Germinal center (tissue), 1 donor: ENCODE data around the gene KRTAP4-16.
"Not testable (repeated sequence)": the region's sequence is repeated elsewhere in the genome, so short reads cannot be mapped to it uniquely, and the experiment has no call there.

Experiments
- DNase-seq: peaks from one replicate; pipeline ENCODE4 v3.0.0; 2012; ENCODE audit warnings: mixed read lengths, low spot score

Gene KRTAP4-16

DNA sequence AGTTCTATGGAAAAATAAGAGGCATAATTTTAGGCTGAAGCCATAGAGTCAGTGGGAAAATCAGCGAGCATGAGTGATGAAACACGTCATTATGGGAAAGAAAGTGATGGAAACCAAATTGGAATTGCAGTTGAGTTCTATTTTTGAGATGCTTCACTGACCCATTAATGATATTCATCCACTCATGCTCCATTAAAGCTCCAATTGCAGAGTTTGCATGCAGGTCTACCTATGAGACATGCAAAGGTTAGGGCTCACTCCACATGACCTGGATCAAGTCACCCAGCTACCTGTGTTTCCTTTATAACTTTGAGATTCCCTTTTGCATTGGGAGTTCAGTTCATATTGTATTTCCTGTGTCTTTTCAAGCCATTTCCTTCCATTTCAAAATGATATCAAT, 28.3 kb downstream of the KRTAP4-16 start:
- no peak for DNase-seq

GRCh38 chr17:41071606-41072360, 30.2 kb downstream of the KRTAP4-16 start:
- DNase-seq: no peak

DNA sequence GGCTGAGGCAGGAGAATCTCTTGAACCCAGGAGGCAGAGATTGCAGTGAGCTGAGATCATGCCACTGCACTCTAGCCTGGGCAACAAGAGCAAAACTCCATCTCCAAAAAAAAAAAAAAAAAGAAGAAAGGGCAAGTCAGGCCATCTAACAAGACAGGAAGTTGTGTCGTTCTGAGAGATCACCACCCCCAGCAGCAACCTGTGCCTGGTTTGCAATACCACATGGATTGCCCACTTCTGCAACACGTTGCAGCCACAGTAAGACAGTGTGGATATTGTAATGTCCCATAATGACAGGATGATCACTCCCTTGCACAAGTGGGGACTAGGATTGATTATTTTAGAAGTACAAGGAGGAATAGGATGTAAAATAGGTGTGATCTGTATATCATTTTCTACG, 33.0 kb downstream of the KRTAP4-16 start:
- no peak for DNase-seq

- no peak for DNase-seq
Measured at GRCh38 chr17:41067281-41067680, 34.7 kb downstream of the KRTAP4-16 start.

DNA sequence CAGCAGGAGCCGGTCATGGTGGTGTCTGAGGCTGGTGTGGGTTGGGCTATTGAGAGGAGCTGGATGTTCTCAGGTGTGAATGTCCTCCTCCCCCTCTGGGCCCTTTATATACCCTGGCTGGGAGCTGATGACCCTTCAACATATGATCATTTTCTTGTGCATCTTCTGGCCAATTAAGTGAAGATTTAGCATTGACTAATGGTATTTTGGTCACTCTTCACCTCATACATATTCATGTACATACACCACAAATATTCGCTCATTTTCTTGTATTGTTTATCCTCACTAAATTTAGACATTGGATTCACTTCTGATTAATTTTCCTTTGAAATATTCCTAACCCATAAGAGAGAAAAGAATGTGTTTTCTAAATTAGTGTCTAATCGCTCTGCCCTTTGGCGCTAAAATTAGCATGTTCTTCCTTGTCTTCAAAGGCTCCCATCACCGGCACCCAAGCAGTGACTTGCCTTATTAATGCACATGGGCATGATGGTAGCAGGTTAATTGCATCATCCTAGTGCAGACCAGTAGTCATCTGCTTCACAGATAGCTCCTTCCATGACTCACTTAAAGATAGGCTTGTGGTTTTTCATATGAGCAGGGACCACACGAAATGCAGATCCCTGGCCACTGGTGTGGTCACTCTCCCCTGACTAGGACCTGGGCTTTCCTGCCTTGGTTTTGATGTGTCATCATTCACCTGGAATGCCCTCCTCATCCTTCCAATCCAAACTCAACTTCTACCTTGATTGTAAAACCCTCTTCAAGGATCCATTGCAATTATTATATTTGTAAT, 36.0 kb downstream of the KRTAP4-16 start, which contains the start of gene KRTAP2-4:
Gene KRTAP2-4 (minus strand): TSS at position 51 of the 796 bp plus-strand sequence. CDS start 34 bp downstream, at position 17.
- DNase-seq: no peak

GRCh38 chr17:41065016-41065689, 36.9 kb downstream of the KRTAP4-16 start:
- DNase-seq: not testable (repeated sequence)

DNA sequence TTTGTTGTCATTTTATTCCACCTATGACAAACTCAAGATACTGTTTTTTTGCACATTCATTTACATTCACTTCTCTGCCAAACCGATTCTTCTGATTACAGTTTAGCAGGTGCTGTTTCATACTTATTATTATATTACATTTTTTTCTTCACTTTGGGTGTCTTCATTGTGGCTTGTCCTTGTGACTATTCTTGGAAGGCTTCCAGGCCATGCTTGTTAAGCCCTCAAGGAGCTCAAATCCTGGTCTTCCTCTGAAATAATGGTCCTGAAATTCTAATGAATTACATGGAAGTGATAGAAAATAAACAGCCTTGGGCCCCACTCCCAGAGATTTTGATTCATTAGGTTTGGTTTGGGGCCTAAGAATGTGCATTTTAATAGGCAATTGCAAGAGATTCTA, 37.7 kb downstream of the KRTAP4-16 start:
- no peak for DNase-seq

GRCh38 chr17:41063449-41063848, 38.6 kb downstream of the KRTAP4-16 start:
- no peak for DNase-seq

DNA sequence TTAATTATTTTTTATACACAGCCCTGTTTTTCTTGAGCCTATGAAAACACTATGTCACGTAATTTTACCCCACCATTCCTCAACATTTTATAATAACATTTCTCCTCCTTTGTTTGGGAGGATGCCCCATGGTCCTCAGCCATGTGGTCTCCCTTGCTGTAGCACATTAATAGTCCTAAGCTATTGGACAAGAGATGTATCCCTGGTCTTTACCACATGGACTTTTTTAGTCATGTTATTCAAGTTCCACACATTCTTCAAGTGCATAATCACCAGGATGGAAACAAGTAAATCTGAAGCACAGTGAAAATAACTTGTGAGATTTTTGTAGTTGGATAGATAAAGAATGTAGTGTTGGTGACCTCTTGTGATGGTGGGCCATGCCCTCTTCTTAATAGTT, 40.0 kb downstream of the KRTAP4-16 start:
- no peak for DNase-seq

GRCh38 chr17:41060052-41060604, 41.9 kb downstream of the KRTAP4-16 start, which contains the start of gene KRTAP2-3:
TSS of gene KRTAP2-3 (minus strand) at chr17:41060114. CDS start at chr17:41060050, 64 bp downstream.
- DNase-seq: no peak

DNA sequence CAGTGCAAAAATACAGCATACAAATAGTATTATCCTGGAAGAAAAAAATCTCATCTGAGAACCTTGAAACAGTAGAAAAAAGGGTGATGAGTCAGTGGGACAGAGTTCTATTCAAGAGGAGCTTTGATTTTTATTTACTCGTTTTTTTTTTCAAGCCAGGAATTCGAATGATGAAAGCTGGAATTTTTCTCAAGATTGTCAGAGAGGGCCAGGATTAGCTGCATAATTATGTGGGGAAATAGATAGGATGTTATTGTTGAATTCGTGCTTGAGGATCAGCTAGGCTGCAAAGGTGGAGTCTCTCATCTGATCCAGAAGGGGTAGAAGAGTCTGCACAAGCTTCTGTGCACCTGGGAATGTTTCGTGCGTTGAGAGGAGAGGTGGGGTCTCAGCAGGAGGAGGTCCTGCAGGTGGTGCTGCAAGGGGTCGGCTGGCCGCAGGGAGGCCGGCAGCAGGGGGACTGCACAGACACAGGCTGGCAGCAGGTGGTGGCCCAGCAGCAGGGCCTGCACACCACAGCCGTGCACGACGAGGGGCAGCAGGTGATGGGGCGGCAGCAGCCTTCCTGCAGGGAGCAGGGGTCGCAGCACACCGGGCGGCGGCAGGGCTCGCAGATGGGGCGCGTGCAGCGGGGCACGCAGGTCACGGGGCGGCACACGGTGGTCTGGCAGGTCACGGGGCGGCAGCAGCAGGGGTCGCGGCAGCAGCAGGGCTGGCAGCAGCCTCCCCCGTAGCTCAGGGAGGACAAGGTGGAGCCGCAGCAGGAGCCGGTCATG, 42.5 kb downstream of the KRTAP4-16 start:
- DNase-seq: not testable (repeated sequence)

GRCh38 chr17:41058741-41059140, 43.3 kb downstream of the KRTAP4-16 start:
- no peak for DNase-seq

- DNase-seq: no peak
Measured at GRCh38 chr17:41057547-41057946, 44.5 kb downstream of the KRTAP4-16 start.

DNA sequence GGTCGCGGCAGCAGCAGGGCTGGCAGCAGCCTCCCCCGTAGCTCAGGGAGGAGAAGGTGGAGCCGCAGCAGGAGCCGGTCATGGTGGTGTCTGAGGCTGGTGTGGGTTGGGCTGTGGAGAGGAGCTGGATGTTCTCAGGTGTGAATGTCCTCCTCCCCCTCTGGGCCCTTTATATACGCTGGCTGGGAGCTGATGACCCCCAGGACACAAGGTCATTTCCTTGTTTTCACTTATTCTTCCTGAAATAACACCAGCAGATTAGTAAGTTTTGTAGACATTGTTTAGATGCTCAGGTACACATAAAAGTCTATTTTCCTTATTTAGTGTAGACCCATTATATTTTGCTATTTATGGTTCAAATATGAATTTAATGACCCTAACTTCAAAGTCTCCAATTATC, 46.9 kb downstream of the KRTAP4-16 start, which contains the start of gene KRTAP2-2:
Gene KRTAP2-2 (minus strand): TSS at position 101 of the 400 bp plus-strand sequence. CDS start 19 bp downstream, at position 82.
- not testable (repeated sequence) for DNase-seq

- DNase-seq: not testable (repeated sequence)
Measured at GRCh38 chr17:41054556-41054955, 47.5 kb downstream of the KRTAP4-16 start.

DNA sequence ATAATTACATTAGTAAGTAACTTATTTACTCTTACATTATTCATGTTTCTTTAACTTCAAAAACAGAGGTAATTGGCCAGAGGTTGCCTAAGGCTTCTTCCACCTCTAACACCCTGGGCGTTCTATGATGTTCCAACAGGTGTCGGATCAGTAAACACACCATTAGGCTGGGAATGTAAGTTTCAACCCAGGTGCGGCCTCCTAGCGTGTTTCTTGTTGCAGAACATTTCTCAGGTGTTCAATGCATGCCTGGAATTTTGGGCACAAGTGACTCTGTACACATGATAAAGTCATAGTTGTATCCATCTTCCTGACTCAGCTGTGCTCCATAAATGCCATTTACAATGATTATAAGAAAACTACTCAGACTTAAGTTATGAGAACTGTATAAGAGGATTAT, 48.0 kb downstream of the KRTAP4-16 start:
- no peak for DNase-seq

DNA sequence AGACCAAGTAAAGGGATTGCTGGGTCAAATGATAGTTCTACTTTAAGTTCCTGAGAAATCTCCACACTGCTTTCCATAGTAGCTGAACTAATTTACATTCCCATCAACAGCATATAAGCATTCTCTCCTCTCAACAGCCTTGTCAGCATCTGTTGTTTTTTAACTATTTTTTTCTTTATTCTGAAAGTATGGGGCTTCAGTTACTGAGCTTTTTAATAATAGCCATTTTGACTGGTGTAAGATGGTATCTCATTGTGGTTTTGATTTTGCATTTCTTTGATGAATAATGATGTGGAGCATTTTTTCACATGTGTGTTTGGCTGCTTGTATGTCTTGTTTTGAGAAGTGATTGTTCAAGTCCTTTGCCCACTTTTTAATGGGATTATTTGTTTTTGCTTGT, 49.4 kb downstream of the KRTAP4-16 start:
- no peak for DNase-seq
